GM21367 (cell line): Measurements from ENCODE around the gene RASGRP1.
"Not testable (repeated sequence)": the region's sequence is repeated elsewhere in the genome, so short reads cannot be mapped to it uniquely, and the experiment has no call there.

Experiments used
- ATAC-seq: cut with Tn5 transposase; IDR thresholded peaks from one replicate; pipeline ENCODE4 v1.9.1; 2021; ENCODE audit not compliant: unreplicated experiment

Gene RASGRP1

GRCh38 chr15:38564557-38565286 is at the start of gene RASGRP1:
TSS of gene RASGRP1 (minus strand) at chr15:38564814. CDS start at chr15:38564628, 186 bp downstream.
- peak; percentile 59 for ATAC-seq

DNA sequence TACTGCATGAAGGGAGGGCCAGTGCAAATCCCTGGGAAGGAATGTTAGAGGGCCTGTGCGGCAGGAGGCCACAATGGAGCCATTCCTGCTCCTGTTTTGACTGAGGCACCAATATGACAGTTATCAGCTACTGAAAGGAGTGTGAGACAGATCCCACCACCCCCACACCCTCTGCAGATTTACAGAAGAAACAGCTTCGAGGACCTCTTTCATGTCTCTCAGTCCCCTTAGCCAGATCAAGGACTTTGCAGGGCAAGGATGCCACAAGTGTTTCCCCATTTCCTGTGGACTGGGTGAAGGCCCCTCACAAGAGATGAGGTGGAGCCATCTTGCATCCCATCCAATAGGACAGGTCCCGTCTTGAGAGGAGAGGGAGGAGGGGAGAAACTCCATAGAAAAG is 48.5 kb upstream of the RASGRP1 start:
- no peak for ATAC-seq

DNA sequence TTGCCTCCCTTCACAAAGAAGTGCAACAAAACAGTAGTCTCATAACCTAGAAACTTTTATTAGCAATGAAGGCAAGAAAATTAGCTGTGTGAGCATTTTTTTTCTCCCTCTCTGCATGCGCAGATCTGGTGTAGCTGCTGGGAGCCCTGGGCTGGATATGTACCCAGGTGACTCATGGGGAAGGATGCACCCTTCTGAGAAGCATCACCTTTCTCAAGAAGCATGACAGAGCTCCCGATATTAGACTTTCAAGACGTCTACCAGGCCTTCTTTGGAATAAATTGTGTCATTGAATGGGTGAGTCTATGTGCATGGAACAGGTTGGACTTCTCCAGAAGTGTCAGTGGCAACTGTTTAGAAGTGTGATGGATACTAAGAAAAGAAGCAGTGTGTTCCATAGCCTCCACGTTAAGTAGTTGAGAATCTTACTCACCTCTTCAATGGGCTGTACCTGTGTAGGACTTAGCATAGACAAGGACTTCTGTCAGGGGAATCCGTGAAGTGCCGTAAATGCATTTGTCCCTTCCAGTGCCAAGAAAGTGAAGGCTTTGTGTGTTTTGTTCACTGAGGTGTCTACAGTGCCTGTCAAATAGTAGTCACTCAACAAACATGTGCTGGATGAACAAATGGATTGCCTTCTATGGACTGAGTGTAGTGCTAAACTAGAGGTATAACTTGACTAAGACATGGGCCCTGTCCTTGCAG is 47.7 kb upstream of the RASGRP1 start:
- no peak for ATAC-seq

DNA sequence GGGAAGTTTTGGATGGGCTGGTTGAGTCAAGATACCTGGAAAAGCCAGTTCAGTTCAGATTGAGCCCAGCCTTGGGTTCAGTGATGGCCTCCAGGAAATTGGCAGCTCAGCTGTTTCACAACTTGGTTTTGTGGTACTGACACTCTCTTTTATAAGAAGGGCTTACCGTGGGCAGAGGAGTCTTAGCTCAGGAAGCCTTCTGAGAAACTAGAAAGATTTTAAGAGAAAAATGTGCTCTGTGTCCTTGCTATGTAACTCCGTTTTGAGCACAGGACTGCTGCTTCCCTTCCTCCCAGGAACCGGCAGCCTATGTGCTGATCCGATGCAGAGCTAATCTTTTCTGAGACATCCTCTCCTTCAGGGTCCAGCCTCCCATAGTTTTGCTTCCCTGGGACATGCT is 46.6 kb upstream of the RASGRP1 start:
- ATAC-seq: no peak

DNA sequence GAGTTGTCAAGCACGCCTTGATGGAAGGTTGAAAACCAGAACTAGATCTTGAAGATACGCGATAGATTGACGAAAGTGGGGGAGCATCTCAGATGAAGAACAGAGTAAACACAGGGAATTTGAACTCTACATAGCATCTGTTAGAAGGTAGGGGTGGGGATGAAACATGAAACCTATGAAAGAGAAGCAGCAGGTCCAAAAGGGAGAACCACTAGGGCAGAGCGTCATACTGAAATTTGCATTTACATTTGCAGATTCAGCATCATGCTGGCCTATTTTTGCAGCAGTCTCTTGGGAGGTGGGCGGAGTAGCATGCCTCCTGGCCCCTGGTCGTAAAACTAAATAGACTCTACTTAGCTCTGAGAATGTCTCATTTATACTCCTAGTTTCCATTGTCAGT is 46.1 kb upstream of the RASGRP1 start:
- no peak for ATAC-seq

DNA sequence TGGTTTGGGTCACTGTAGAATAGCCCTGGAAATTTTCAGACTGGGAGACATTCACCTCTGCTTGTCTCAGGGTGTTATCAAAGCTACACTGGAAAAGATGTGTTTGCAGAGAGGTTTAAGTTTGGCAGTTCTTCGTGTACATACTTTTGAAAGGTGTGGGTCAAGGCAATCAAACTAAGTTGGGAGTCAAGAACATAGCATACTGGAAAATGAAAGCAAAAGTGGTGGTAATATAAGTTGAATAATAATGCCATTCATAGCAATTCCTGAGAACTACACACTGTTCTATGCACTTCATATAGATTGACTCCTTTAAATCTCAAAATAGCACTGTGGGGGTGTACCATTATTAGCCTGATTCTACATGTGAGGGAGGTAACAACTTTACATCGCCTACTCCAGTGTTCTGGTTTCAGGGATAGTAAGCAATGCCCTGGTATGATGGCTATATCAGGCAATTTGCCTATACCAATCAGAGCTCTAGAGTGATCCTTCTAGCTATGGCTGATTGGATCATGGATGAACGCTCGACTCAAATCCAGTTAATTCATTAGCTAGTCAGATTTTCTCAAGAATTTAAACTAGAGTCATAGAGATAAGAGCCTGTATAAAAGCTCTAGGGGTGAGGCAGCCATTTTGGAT is 44.6 kb upstream of the RASGRP1 start:
- no peak for ATAC-seq

DNA sequence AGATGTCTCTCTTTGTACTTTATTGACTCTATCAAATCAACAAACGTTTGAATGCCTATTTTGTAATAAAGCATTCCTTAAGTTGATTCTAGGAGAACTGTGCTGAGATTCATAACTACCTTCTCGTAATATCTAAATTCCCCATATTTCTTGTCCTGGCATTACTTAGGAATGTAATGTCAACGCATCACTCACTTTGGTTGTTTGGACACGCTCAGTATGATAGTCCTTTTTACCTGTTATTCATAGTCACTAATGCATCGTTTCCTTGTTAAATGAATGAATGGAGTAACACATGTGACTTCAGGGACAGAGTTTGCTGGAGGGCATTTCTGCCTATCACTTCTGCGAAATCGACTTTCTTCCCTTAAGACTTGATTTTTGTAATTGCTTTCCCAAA is 44.1 kb upstream of the RASGRP1 start:
- ATAC-seq: no peak

DNA sequence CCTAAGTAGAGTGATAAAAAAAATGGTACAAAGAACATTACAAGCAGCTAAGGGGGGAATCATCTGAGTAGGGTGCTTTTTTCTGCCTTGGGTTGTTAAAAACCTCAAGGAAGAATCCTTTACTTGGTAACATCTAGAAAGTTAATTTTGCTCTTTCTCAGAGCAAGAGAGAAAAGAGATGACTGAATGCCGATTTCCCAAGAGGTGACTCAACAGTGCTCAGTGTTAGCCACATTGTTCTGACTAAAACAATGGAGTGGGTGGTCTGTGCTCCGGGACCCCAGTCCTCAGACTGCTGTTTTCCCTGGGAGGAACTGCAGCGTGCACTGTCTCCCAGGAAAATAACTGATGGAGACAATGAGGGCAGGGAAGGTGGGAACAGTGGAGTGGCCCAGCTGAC is 41.1 kb upstream of the RASGRP1 start:
- no peak for ATAC-seq

GRCh38 chr15:38603672-38604071 is 39.1 kb upstream of the RASGRP1 start:
- ATAC-seq: no peak

GRCh38 chr15:38602910-38603670 is 38.5 kb upstream of the RASGRP1 start:
- ATAC-seq: no peak

GRCh38 chr15:38600236-38600635 is 35.6 kb upstream of the RASGRP1 start:
- ATAC-seq: no peak

DNA sequence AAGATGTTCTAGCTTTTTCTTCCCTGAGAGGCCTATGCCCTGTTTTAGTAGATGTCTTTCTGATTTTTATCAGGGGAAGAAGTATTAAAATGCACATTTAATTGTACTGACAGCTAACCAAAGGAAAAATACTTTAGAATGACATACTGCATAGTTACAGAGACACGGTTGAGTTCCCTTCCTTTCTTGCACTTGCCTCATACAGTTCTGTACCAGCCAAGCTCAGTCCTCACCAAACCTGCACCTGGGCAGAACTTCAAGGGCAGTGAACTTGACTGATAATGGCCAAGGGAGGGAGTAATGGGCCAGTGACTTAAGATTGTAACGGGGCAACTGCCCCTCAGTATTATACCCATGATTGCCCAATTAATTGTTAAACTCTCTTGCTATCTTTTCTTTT is 34.1 kb upstream of the RASGRP1 start:
- ATAC-seq: no peak

- ATAC-seq: no peak
These were observed 32.7 kb upstream of the RASGRP1 start for GRCh38 chr15:38597219-38597800.

GRCh38 chr15:38593524-38593923 is 28.9 kb upstream of the RASGRP1 start:
- no peak for ATAC-seq

DNA sequence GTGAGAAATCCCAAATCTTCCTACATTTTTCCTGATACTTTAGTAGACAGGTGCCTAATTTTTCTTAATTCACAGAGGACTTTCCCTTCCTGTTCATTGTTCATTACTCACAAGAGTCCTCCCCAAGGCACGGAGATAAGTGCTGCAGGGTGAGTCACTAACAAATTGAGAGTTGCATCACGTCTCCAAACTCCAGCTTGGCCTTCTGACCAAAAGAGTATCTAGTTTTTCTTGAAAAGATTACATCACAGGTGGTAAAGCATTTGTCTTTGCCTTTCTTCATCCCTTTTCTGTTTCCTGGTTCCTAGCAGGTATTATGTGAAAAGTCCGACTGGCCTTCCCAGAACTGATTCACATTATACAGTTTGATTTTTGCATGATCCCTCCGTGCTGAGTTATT is 24.9 kb upstream of the RASGRP1 start:
- ATAC-seq: no peak

- no peak for ATAC-seq
These were observed 24.1 kb upstream of the RASGRP1 start for GRCh38 chr15:38588672-38589071.

DNA sequence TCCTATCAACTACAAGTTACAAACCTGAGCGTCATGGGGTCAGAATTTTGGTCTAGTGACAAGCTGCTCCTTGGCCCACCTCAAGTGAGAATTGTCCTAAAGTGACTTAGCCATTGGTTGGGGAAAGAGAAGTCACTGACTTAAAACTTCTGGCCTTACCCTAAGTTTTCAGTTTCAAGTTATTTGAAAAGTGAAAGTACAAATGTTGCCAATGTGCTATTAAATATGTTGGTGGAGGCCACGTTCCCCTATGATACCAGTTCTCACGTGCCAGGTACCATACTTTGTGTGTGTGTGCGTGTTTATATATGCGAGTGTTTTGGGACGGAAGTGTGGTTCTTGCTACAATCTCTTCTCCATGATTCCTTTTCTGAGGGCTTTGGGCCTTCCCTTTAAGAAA is 22.6 kb upstream of the RASGRP1 start:
- no peak for ATAC-seq

GRCh38 chr15:38586005-38586404 is 21.4 kb upstream of the RASGRP1 start:
- ATAC-seq: not testable (repeated sequence)

GRCh38 chr15:38578626-38579025 is 14.0 kb upstream of the RASGRP1 start:
- ATAC-seq: no peak

GRCh38 chr15:38577424-38577987 is 12.9 kb upstream of the RASGRP1 start:
- no peak for ATAC-seq

DNA sequence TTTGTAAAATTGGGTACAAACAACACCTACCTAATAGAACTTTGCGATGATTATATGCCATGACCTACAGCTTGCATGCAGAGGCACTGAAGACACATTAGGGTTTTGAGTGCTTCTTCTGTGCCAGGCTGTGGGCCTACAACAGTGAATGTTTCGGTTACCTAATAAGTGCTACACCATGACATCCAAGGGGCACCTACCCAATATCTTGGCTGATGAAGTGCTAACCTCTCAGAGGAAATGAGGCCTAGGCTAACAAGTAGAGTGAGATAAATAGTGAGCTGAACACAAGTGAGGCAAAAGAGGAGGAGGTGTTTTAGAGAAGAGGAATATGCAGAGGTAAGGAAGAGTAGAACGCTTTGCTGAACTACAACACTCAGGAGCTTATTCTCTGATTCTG is 12.2 kb upstream of the RASGRP1 start:
- no peak for ATAC-seq
